Hippocampal formation (tissue), 2 donors: ENCODE data around the gene B4GALNT1.
A peak's percentile ranks its signal among the peaks of the same experiment; 100 is the strongest.
"Not testable (repeated sequence)": the region's sequence is repeated elsewhere in the genome, so short reads cannot be mapped to it uniquely, and the experiment has no call there.

Experiments
- DNase-seq, 2 donors: peaks; one replicate each; lab custom pipeline; 2025; lab: John Stamatoyannopoulos, UW

The B4GALNT1 gene

GRCh38 chr12:57620936-57621496 is 12.0 kb downstream of the B4GALNT1 start:
- DNase-seq, result no peak

GRCh38 chr12:57620245-57620935 is 12.6 kb downstream of the B4GALNT1 start:
- no peak for DNase-seq

GRCh38 chr12:57619434-57620244 is 13.4 kb downstream of the B4GALNT1 start:
- DNase-seq, result no peak

- no peak for DNase-seq
Measured at GRCh38 chr12:57618966-57619433, 14.0 kb downstream of the B4GALNT1 start.

- DNase-seq, result not testable (repeated sequence)
Measured at GRCh38 chr12:57618431-57618830, 14.6 kb downstream of the B4GALNT1 start.

GRCh38 chr12:57617942-57618341 is 15.1 kb downstream of the B4GALNT1 start:
- DNase-seq, result no peak

- DNase-seq, result no peak
Measured at GRCh38 chr12:57616383-57617101, 16.5 kb downstream of the B4GALNT1 start.

- no peak for DNase-seq
Measured at GRCh38 chr12:57615637-57616036, 17.4 kb downstream of the B4GALNT1 start.

GRCh38 chr12:57614948-57615500 is 18.0 kb downstream of the B4GALNT1 start:
- no peak for DNase-seq

- DNase-seq, result no peak
Measured at GRCh38 chr12:57614178-57614947, 18.6 kb downstream of the B4GALNT1 start.

GRCh38 chr12:57613427-57614109 is 19.4 kb downstream of the B4GALNT1 start:
- DNase-seq, result no peak

- no peak for DNase-seq
Measured at GRCh38 chr12:57612711-57613426, 20.1 kb downstream of the B4GALNT1 start.

GRCh38 chr12:57611827-57612710 is 20.9 kb downstream of the B4GALNT1 start:
- no peak for DNase-seq

GRCh38 chr12:57611108-57611826 is 21.7 kb downstream of the B4GALNT1 start, which contains the start of gene ARHGEF25:
TSS of gene ARHGEF25 (plus strand) at chr12:57611435. CDS start at chr12:57611895, 460 bp downstream.
- DNase-seq, result peak; percentile 37

GRCh38 chr12:57610554-57611107 is 22.4 kb downstream of the B4GALNT1 start:
- no peak for DNase-seq

GRCh38 chr12:57609781-57610553 is 23.0 kb downstream of the B4GALNT1 start:
- DNase-seq, result no peak
